NK-92 (cell line): ENCODE results near the gene TUBB6.

Experiments
- DNase-seq: peaks from one replicate; lab custom pipeline; 2025; ENCODE audit not compliant: unreplicated experiment; lab: John Stamatoyannopoulos, UW

The TUBB6 gene

DNA sequence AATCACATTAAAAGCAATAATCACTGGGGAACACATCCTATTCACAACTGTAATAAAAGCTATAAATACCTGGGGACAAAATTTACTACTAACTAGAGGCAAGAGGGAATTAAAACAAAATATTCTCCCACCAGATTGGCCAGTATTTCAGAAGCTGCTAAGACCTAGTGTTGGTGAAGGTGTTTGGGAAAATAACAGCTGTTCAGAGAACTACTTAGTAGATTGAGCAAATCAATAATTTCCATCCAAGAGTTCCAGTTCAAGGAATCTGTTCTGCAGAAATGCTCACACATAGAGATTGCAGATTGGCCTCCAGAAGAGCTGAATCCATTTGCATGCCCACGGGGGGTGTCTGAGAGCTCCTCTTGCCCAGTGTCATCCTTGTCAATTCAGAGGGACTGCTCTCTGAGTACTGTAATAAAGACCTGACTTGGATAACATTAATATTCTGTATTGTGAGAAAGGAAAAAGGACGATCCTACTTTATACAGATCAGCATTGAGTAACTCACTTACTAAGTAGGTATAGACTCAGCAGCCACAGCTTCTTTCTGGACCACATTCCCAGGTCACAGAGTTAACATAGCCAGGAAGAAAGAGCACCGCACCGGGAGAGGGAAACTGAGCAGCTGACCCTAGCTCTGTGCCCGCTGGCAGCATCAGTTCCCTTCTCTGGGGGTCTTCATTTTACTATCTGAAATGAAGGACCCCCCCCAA, 5.6 kb downstream of the TUBB6 start:
- DNase-seq: no peak

- no peak for DNase-seq
These were observed 6.7 kb downstream of the TUBB6 start for GRCh38 chr18:12314591-12315305.

DNA sequence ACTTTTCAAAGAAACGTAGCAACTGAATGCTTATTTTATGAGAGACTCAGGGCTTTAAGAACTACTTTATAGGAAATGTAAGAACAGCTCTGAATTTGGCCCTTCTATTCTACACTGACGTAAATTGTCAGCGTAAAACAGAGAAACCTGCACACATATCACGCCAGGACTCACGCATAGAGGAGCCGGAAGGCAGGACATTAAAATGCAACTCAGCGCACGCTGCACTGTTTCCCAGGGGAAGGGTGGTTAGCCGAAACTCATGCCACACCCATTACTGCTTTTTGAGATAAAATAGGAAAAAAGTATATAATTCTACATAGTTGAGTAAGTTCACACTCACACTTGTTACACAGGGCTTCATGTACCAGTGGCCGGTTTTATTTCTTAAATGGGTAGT, 7.4 kb downstream of the TUBB6 start:
- DNase-seq: no peak

- no peak for DNase-seq
These were observed 7.9 kb downstream of the TUBB6 start for GRCh38 chr18:12315911-12316310.

- DNase-seq: no peak
These were observed 9.8 kb downstream of the TUBB6 start for GRCh38 chr18:12317664-12318333.

DNA sequence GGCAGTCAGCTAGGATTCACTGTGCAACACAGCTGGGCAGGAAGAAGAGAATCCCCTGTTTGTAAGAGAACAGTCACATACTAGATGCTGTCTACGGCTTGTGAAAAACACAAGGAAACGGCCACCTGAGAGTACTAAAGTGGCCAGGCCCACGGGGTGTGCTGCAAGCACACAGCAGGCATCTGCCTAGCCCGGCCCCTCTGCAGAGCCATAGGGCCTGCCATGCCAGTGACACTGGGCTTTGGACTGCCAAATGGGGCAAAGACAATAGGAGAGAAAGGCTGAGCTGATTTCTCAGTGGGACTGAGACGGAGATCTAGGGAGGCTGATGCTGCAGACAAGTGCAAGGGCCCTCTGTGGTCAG, 10.3 kb downstream of the TUBB6 start:
- DNase-seq: no peak

DNA sequence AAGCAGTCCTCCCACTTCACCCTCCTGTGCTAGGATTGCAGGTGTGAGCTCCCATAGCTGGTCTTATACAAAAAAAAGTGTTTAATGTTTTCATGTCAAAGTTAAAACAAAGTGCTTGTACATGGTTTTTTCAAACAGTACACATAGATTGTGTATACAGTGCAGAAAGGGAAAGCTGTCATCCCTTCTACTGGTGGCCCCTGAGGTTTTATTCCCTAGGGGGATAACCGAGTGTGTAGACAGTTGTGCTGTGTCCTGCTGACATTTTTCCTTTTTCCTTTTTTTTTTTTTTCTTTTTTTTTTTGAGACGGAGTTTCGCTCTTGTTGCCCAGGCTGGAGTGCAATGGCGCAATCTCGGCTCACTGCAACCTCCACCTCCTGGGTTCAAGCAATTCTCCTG, 10.8 kb downstream of the TUBB6 start:
- DNase-seq: no peak

DNA sequence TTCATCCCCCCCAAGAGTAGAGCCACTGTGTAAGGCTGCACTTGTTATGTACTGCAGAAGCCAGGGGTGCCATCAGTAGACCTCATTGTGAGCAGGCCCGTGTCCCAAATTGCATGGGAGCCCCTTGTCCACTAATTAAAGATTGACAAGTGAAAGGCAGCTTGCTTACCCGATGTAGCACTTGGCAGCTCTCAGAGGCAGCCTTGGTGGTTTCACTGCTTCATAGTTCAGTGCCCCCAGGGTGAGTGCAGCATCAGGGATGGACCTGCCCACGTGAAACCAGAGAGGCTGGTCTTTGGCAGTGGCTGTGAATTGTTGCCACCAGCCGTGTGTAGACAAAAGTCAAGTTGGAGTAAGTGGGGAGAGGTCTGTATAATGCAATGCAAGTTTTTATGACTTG, 13.3 kb downstream of the TUBB6 start:
- DNase-seq: no peak

DNA sequence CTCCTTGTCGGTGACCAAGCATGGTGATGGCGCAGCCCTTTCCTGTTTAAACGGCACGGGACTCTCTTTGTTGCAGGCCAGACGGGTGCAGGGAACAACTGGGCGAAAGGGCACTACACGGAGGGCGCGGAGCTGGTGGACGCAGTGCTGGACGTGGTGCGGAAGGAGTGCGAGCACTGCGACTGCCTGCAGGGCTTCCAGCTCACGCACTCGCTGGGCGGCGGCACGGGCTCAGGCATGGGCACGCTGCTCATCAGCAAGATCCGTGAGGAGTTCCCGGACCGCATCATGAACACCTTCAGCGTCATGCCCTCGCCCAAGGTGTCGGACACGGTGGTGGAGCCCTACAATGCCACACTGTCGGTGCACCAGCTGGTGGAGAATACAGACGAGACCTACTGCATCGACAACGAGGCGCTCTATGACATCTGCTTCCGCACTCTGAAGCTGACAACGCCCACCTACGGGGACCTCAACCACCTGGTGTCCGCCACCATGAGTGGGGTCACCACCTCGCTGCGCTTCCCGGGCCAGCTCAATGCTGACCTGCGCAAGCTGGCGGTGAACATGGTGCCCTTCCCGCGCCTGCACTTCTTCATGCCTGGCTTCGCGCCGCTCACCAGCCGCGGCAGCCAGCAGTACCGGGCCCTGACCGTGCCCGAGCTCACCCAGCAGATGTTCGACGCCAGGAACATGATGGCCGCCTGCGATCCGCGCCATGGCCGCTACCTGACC, 17.1 kb downstream of the TUBB6 start:
- no peak for DNase-seq

DNA sequence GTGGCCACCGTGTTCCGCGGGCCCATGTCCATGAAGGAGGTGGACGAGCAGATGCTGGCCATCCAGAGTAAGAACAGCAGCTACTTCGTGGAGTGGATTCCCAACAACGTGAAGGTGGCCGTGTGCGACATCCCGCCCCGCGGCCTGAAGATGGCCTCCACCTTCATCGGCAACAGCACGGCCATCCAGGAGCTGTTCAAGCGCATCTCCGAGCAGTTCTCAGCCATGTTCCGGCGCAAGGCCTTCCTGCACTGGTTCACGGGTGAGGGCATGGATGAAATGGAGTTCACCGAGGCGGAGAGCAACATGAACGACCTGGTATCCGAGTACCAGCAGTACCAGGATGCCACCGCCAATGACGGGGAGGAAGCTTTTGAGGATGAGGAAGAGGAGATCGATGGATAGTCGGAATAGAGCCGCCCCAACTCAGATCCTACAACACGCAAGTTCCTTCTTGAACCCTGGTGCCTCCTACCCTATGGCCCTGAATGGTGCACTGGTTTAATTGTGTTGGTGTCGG, 17.7 kb downstream of the TUBB6 start:
- DNase-seq: no peak

DNA sequence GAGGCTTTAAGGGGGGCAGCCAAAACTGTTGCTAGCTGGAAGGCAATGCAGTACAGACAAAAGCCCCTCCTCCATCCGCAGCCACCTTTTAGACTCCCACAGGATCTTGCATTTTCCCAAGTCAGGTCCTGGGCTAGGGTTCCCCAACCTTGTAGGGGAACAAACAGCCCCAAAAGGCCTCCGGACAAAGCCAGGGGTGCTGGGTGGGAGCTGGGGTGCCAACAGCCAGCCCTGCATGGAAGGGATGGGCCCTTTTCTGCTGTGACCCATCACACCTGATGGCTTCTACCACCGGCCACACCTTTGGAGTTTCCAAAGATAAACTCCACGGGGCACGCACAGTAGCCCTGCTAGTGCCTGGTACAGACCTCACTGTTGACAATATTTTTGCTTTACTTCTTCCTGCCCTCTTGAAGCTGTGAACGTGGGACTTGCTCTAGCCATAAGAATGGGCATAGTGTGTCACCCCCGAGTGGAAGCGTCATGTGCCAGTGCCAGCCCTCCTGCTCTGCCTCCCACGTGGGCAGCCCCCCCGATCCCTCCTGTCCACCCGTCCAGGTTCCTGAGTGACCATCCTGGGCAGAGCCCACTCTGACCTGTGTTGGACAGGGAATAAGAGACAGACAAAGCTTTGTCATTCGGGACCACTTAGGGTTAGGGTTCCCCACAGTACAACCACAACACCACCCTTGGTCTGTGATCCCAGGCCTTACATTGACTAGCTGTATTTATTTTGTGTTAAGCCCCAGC, 18.8 kb downstream of the TUBB6 start:
- no peak for DNase-seq

DNA sequence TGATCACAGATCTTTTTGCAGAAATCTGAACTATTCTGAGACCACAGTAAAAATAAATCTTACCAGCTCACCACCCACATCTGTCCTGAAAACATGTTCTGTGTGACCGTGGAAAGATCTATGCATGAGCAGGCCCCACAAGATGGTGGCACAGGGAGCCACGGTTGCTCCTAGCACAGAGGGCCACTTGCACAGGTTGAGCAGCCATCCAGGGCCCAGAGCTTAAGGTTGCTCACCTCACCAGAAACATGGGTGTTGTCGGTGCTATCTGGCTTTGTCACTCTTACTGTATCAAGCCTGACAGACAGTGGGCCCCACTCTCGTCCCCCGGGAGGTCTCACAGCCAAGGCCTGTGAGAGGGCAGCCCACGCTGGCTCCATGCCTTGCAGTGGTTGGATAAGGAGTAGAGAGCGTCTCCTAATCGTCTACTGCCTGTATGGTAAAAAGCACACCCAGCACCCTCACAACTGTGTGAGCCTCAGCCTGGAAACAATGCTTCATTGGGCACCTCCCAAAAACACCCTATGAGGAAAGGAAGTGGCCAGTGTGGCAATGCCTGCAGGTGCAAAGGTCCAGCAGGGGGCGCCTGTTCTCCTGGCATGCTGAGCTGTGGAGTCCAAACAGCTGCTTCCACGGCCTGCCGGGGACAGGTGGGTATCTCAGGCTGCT, 19.6 kb downstream of the TUBB6 start:
- DNase-seq: no peak

DNA sequence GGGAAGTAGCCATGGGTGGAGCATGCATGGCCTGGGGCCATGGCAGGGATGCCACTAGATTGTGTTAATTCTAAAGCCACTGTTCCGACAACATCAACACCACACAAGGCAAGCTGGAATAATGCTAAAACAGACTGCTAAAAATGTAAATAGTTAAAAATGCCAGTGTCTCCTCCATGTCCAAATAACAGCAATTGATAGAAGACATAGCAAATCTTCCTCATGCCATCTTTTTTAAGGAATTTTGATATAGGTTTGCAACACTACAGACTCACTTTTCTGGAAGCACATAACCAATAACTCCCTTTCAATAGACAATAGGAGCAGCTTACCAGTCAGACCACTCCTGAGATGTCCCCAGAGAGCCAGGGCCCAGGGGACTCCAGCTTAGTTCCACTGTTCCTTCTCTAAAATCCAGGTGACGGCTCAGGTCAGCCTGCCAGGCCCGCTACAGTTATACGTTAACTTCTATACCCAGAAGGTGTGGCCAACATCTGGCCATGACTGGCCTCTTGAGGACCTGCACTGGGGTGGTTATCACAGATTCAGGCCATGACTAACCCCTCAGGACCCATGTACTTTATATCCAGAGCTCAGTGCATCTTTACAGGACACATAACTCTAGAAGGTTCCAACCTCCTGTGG, 20.3 kb downstream of the TUBB6 start:
- no peak for DNase-seq

- DNase-seq: no peak
These were observed 21.2 kb downstream of the TUBB6 start for GRCh38 chr18:12329125-12329698.

- DNase-seq: no peak
These were observed 22.7 kb downstream of the TUBB6 start for GRCh38 chr18:12330766-12331165.

GRCh38 chr18:12333506-12334290, 25.7 kb downstream of the TUBB6 start:
- no peak for DNase-seq

- DNase-seq: no peak
These were observed 26.3 kb downstream of the TUBB6 start for GRCh38 chr18:12334366-12334808.

GRCh38 chr18:12334863-12335262, 26.8 kb downstream of the TUBB6 start:
- no peak for DNase-seq
